Hematopoietic multipotent progenitor cell (in vitro differentiated cells): ENCODE measurements around the gene PROZ. TPM values are rescaled to one million over a fixed set of nuclear protein-coding genes. Genes with fewer than 3 reads are reported as not detected.
A peak's percentile ranks its signal among the peaks of the same experiment; 100 is the strongest.

Experiments used
- DNase-seq, 3 donors: peaks; one replicate each; pipeline ENCODE4 v3.0.0-alpha.2; 2011 to 2015; ENCODE audit warnings: low read depth in 2 of 3, low spot score in 2 of 3
- total RNA-seq: library from RNA; depleted of rRNA; stranded (reverse); fragments of >200 nt; gene quantifications from one replicate; pipeline ENCODE4 v1.2.3, GENCODE V29; 2012

Gene PROZ
- total RNA-seq, 1 donor = not detected

GRCh38 chr13:113139577-113139976 is 18.9 kb upstream of the PROZ start:
- no peak for DNase-seq

GRCh38 chr13:113140677-113141600 is 17.5 kb upstream of the PROZ start:
- no peak for DNase-seq

GRCh38 chr13:113141601-113141970 is 16.9 kb upstream of the PROZ start:
- DNase-seq = no peak

GRCh38 chr13:113142876-113143275 is 15.6 kb upstream of the PROZ start:
- DNase-seq = no peak

GRCh38 chr13:113143466-113144254 is 14.8 kb upstream of the PROZ start:
- no peak for DNase-seq

GRCh38 chr13:113144255-113144629 is 14.2 kb upstream of the PROZ start:
- DNase-seq = no peak

- no peak for DNase-seq
Measured at GRCh38 chr13:113145496-113145895, 13.0 kb upstream of the PROZ start.

GRCh38 chr13:113145911-113146598 is 12.4 kb upstream of the PROZ start:
- DNase-seq = no peak

GRCh38 chr13:113146750-113147149 is 11.7 kb upstream of the PROZ start:
- DNase-seq = no peak

- DNase-seq = no peak
Measured at GRCh38 chr13:113147206-113147605, 11.2 kb upstream of the PROZ start.

GRCh38 chr13:113148407-113148806 is 10.0 kb upstream of the PROZ start:
- DNase-seq = no peak

GRCh38 chr13:113148940-113149503 is 9.4 kb upstream of the PROZ start:
- DNase-seq = no peak

GRCh38 chr13:113149711-113150549 is 8.5 kb upstream of the PROZ start:
- no peak for DNase-seq

- no peak for DNase-seq
Measured at GRCh38 chr13:113150550-113151365, 7.7 kb upstream of the PROZ start.

GRCh38 chr13:113151745-113152690 is 6.4 kb upstream of the PROZ start:
- peak in 2 of 3 donors; percentile 65 to 79 for DNase-seq

- DNase-seq = no peak
Measured at GRCh38 chr13:113152691-113152983, 5.8 kb upstream of the PROZ start.

GRCh38 chr13:113152984-113153809 is 5.3 kb upstream of the PROZ start:
- DNase-seq = peak in 1 of 3 donors; percentile 13
